ENCODE measurements around the gene HAVCR1.
"Not testable (repeated sequence)": the region's sequence is repeated elsewhere in the genome, so short reads cannot be mapped to it uniquely, and the experiment has no call there.

HAVCR1 gene

DNA sequence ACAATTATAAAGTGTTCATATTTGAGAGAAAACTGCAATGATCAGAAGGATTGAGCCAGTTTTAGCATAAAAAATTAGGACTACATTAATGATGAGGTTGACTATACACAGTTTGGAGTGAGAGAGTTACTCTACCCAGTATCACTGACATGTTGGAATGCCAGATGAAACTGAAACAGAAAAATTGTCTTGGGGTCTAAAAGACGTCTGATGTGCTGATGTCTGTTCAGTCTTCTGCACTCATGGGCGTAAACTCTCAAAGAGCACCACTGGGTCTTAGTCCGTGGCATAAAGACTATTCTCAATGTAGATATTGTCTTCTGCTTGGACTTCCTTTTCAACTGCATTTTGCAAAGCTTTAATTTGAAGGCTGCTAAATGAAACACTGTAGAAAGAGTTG lies 29.5 kb downstream of the HAVCR1 start:
- no peaks in the 10 kb centered on the region for H3K4me1 ChIP-seq (ENCODE audit: control insufficient read depth, insufficient read depth, low read length)
- H3K27ac ChIP-seq (ENCODE audit: insufficient read depth, low read depth, low read length, poor library complexity, severe bottlenecking), result no peak overlapping the region
- WGBS, 2 experiments, result 94 to 95% methylated on average over 3 of the region's 3 CpGs
- H3K4me3 ChIP-seq (ENCODE audit: insufficient read depth, low read depth, low read length), result no peak overlapping the region
- no peaks in the 10 kb centered on the region for H3K27me3 ChIP-seq (ENCODE audit: control insufficient read depth, insufficient read depth, low read length, poor library complexity, severe bottlenecking)
- H3K36me3 ChIP-seq (ENCODE audit: control insufficient read depth, insufficient read depth, low read length), result no peaks in the 10 kb centered on the region
- H3K9me3 ChIP-seq (ENCODE audit: control insufficient read depth, low read length), result no peaks in the 10 kb centered on the region

DNA sequence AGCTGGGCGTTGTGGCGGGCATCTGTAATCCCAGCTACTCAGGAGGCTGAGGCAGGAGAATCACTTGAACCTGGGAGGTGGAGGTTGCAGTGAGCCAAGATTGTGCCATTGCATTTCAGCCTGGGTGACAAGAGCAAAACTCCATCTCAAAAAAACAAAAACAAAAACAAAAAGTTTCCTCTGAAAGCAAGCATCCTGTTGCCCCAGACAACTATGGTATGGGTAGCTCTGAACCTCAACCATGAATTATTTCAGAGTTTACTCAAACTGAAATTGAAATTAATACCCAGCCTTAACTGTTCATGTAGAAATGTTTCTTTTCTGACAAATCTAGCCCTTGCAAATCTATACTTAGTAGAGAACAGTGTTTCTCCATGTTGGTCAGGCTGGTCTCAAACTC lies 31.3 kb downstream of the HAVCR1 start:
- not testable (repeated sequence) for H3K4me1 ChIP-seq (ENCODE audit: control insufficient read depth, insufficient read depth, low read length); H3K9me3 ChIP-seq (ENCODE audit: control insufficient read depth, low read length); H3K4me3 ChIP-seq (ENCODE audit: insufficient read depth, low read depth, low read length); H3K27ac ChIP-seq (ENCODE audit: insufficient read depth, low read depth, low read length, poor library complexity, severe bottlenecking); H3K27me3 ChIP-seq (ENCODE audit: control insufficient read depth, insufficient read depth, low read length, poor library complexity, severe bottlenecking); H3K36me3 ChIP-seq (ENCODE audit: control insufficient read depth, insufficient read depth, low read length)
- WGBS, 2 experiments, result 82 to 88% methylated on average over 2 of the region's 2 CpGs

DNA sequence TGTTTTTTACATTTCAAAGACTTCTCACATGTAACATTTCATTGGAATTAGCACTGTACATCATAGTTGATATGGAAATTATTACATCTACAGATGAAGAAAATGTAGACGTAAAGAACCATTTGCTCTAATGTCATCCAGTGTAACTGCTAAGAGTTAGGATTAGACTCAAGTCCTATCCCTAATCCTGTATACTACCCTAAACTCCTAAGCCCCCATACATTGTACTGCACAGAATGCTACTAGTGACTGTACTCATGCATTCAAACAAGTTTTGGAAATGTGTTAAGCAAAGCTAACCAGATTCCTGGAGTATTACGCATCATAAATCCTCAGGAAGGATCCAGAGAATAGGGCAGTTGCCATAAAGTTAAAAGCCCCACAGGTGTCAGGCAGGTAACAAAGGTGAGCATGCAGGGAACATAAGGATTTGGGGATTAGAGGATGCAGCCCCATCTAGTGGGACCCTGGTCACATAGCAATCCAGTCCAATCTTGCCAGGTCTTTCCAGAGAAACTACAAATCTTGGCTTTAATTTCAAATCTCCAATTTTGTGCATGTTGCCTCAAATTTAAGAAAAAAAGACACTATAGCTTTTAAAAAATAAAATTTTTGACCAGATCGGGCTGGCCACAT lies 32.0 kb downstream of the HAVCR1 start:
- no peaks in the 10 kb centered on the region for H3K36me3 ChIP-seq (ENCODE audit: control insufficient read depth, insufficient read depth, low read length)
- no peak overlapping the region for H3K4me3 ChIP-seq (ENCODE audit: insufficient read depth, low read depth, low read length)
- no peak overlapping the region for H3K27ac ChIP-seq (ENCODE audit: insufficient read depth, low read depth, low read length, poor library complexity, severe bottlenecking)
- WGBS, 2 experiments, result 61 to 71% methylated on average over 2 to 3 of the region's 3 CpGs
- H3K9me3 ChIP-seq (ENCODE audit: control insufficient read depth, low read length), result no peaks in the 10 kb centered on the region
- no peaks in the 10 kb centered on the region for H3K4me1 ChIP-seq (ENCODE audit: control insufficient read depth, insufficient read depth, low read length)
- no peaks in the 10 kb centered on the region for H3K27me3 ChIP-seq (ENCODE audit: control insufficient read depth, insufficient read depth, low read length, poor library complexity, severe bottlenecking)

DNA sequence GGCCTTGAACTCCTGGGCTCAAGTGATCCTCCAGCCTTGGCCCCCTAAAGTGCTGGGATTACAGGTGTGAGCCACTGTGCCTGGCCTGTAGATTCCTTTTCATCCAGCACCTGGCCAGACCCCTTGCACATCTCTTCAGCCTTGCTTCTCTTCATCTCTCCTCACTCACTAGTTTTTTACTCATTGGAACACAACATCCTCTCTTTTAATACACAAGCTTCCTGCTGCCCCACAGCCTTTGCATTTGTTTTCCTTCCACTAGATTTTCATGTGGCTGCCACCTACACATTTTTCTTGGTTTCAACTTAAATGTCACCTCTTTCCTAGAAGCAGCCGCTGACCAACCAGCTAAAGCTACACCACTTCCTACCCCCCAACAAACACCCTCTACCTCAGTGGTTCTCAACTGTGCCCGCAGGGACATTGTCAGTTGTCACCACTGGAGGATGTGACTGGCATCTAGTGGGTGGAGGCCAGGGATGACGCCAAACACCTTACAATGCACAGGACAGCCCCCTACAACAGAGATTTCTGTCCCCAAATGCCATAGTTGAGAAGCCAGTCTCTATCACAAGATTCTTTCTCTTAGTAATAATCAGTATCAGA lies 33.7 kb downstream of the HAVCR1 start:
- Histone ChIP-seq H3K27ac (ENCODE audit: insufficient read depth, low read depth, low read length, poor library complexity, severe bottlenecking) (no peak overlapping the region), H3K27me3 (ENCODE audit: control insufficient read depth, insufficient read depth, low read length, poor library complexity, severe bottlenecking) (no peaks in the 10 kb centered on the region), H3K36me3 (ENCODE audit: control insufficient read depth, insufficient read depth, low read length) (no peaks in the 10 kb centered on the region), H3K9me3 (ENCODE audit: control insufficient read depth, low read length) (no peaks in the 10 kb centered on the region), H3K4me3 (ENCODE audit: insufficient read depth, low read depth, low read length) (no peak overlapping the region), H3K4me1 (ENCODE audit: control insufficient read depth, insufficient read depth, low read length) (no peaks in the 10 kb centered on the region)
- 92 to 97% methylated on average over 3 of the region's 3 CpGs for WGBS, 2 experiments

GRCh38 chr5:157024208-157024959 lies 34.5 kb downstream of the HAVCR1 start:
- Histone ChIP-seq H3K9me3 (ENCODE audit: control insufficient read depth, low read length) (no peaks in the 10 kb centered on the region), H3K27ac (ENCODE audit: insufficient read depth, low read depth, low read length, poor library complexity, severe bottlenecking) (no peak overlapping the region), H3K4me1 (ENCODE audit: control insufficient read depth, insufficient read depth, low read length) (no peaks in the 10 kb centered on the region), H3K4me3 (ENCODE audit: insufficient read depth, low read depth, low read length) (no peak overlapping the region), H3K27me3 (ENCODE audit: control insufficient read depth, insufficient read depth, low read length, poor library complexity, severe bottlenecking) (no peaks in the 10 kb centered on the region), H3K36me3 (ENCODE audit: control insufficient read depth, insufficient read depth, low read length) (no peaks in the 10 kb centered on the region)
- WGBS, 2 experiments, result 84 to 91% methylated on average over 3 to 4 of the region's 5 CpGs

GRCh38 chr5:157022024-157022423 lies 36.9 kb downstream of the HAVCR1 start:
- 100% methylated on average over 2 of the region's 2 CpGs for WGBS, 2 experiments

DNA sequence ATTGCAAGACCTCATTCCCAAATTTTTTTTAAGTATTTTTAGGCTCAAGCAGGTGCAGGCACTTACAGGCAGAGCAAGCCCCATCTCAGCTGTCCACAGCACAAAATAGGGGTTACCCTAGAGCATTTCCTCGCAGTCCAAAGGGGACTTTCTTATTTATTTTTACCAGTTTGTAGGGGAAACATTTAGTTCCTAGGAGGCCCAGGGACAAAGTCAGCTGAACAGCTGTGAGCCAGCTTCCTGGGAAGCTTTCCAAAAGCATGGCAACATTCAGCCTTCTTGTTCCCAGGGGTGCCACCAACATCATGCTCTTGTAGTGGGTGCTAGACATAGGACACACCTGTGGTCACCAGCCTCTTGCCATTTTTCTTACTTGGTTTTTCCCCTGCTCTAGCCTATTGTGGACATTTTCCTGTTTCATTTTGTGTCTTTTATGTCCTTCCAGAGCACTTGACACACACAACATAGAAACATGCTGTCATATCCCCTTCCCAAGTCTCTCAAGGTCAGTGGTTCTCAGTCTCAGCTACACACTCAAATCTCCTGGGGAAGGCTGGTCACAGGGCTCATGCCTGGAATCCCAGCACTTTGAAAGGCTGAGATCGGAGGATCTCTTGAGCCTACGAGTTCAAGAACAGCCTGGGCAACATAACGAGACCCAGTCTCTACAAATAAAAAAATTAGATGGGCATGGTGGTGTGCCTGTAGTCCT lies 38.2 kb downstream of the HAVCR1 start:
- Histone ChIP-seq H3K4me1 (ENCODE audit: control insufficient read depth, insufficient read depth, low read length) (no peaks in the 10 kb centered on the region), H3K9me3 (ENCODE audit: control insufficient read depth, low read length) (no peaks in the 10 kb centered on the region), H3K36me3 (ENCODE audit: control insufficient read depth, insufficient read depth, low read length) (no peaks in the 10 kb centered on the region), H3K4me3 (ENCODE audit: insufficient read depth, low read depth, low read length) (no peak overlapping the region), H3K27me3 (ENCODE audit: control insufficient read depth, insufficient read depth, low read length, poor library complexity, severe bottlenecking) (no peaks in the 10 kb centered on the region), H3K27ac (ENCODE audit: insufficient read depth, low read depth, low read length, poor library complexity, severe bottlenecking) (no peak overlapping the region)
- WGBS, 2 experiments, result 91 to 93% methylated on average over 4 of the region's 4 CpGs

More at GRCh38 chr5:157022024-157022423, 36.9 kb downstream of the HAVCR1 start:
- H3K27ac ChIP-seq (ENCODE audit: insufficient read depth, low read depth, low read length, poor library complexity, severe bottlenecking), result no peak overlapping the region
- no peaks in the 10 kb centered on the region for H3K36me3 ChIP-seq (ENCODE audit: control insufficient read depth, insufficient read depth, low read length)
- no peaks in the 10 kb centered on the region for H3K27me3 ChIP-seq (ENCODE audit: control insufficient read depth, insufficient read depth, low read length, poor library complexity, severe bottlenecking)
- no peak overlapping the region for H3K4me3 ChIP-seq (ENCODE audit: insufficient read depth, low read depth, low read length)
- no peaks in the 10 kb centered on the region for H3K4me1 ChIP-seq (ENCODE audit: control insufficient read depth, insufficient read depth, low read length)
- no peaks in the 10 kb centered on the region for H3K9me3 ChIP-seq (ENCODE audit: control insufficient read depth, low read length)

DNA sequence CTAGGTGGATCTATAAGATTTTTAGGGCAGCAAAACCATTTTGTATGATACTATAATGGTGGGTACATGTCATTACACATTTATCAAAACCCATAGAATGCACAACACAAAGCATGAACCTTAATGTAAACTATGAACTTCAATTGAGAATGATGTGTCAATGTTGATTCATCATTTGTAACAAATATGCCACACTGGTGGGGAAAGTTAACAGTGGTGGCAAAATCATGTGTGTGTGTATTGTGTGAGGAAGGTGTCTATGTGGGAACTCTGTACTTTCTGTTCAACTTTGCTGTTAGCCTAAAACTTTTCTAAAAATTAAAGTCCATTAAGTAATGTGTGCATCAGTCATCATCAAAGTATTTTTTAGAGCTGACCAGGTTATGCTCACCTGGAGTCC lies 38.9 kb downstream of the HAVCR1 start:
- Histone ChIP-seq H3K36me3 (ENCODE audit: control insufficient read depth, insufficient read depth, low read length) (no peaks in the 10 kb centered on the region), H3K4me3 (ENCODE audit: insufficient read depth, low read depth, low read length) (no peak overlapping the region), H3K27me3 (ENCODE audit: control insufficient read depth, insufficient read depth, low read length, poor library complexity, severe bottlenecking) (no peaks in the 10 kb centered on the region), H3K27ac (ENCODE audit: insufficient read depth, low read depth, low read length, poor library complexity, severe bottlenecking) (no peak overlapping the region), H3K4me1 (ENCODE audit: control insufficient read depth, insufficient read depth, low read length) (no peaks in the 10 kb centered on the region), H3K9me3 (ENCODE audit: control insufficient read depth, low read length) (no peaks in the 10 kb centered on the region)

DNA sequence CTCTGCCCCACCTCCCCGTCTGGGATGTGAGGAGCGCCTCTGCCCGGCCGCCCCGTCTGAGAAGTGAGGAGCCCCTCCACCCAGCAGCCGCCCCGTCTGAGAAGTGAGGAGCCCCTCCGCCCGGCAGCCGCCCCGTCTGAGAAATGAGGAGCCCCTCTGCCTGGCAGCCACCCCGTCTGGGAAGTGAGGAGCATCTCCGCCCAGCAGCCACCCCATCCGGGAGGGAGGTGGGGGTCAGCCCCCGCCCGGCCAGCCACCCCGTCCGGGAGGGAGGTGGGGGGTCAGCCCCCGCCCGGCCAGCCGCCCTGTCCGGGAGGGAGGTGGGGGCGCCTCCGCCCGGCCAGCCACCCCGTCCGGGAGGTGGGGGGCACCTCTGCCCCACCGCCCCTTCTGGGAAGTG lies 44.8 kb downstream of the HAVCR1 start:
- H3K4me1 ChIP-seq (ENCODE audit: control insufficient read depth, insufficient read depth, low read length); H3K4me3 ChIP-seq (ENCODE audit: insufficient read depth, low read depth, low read length); H3K27me3 ChIP-seq (ENCODE audit: control insufficient read depth, insufficient read depth, low read length, poor library complexity, severe bottlenecking); H3K27ac ChIP-seq (ENCODE audit: insufficient read depth, low read depth, low read length, poor library complexity, severe bottlenecking); H3K9me3 ChIP-seq (ENCODE audit: control insufficient read depth, low read length); H3K36me3 ChIP-seq (ENCODE audit: control insufficient read depth, insufficient read depth, low read length): not testable (repeated sequence)
- WGBS, 2 experiments, result 95% methylated on average over 28 of the region's 28 CpGs

DNA sequence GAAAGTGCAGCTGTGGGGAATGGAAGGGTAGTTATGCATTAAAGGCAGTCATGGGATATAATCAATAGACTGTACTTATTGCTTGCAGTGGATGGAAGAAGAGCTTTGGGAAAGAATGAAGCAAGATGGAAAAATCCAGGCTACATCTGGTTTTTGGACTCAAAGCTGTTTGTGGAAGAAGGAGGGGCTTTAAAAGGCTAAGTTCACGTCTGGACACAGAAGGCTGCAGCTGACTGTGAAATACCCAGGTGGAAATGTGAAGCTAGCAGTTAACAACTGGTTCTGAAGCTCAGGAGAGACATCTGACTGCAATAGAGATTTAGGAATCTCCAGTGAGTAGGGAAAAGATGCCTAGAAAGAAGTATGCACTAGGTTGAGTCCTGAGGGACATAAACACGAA lies 52.7 kb downstream of the HAVCR1 start:
- H3K27me3 ChIP-seq (ENCODE audit: control insufficient read depth, insufficient read depth, low read length, poor library complexity, severe bottlenecking), result no peaks in the 10 kb centered on the region
- no peaks in the 10 kb centered on the region for H3K36me3 ChIP-seq (ENCODE audit: control insufficient read depth, insufficient read depth, low read length)
- no peak overlapping the region for H3K27ac ChIP-seq (ENCODE audit: insufficient read depth, low read depth, low read length, poor library complexity, severe bottlenecking)
- WGBS, 2 experiments, result 93% methylated on average over 2 of the region's 2 CpGs
- no peak overlapping the region for H3K4me3 ChIP-seq (ENCODE audit: insufficient read depth, low read depth, low read length)
- no peaks in the 10 kb centered on the region for H3K4me1 ChIP-seq (ENCODE audit: control insufficient read depth, insufficient read depth, low read length)
- no peaks in the 10 kb centered on the region for H3K9me3 ChIP-seq (ENCODE audit: control insufficient read depth, low read length)
